Right ventricle myocardium inferior (tissue), 1 donor: Measurements from ENCODE around the gene OVOL2. TPM values are rescaled to one million over a fixed set of nuclear protein-coding genes. Genes with fewer than 3 reads are reported as not detected.
"Not testable (repeated sequence)": the region's sequence is repeated elsewhere in the genome, so short reads cannot be mapped to it uniquely, and the experiment has no call there.

Source experiments
- ATAC-seq: fragments of 200-7000 bp; cut with Tn5 transposase; one replicate; pipeline ENCODE4 v1.9.1; 2020; ENCODE audit warnings: mild to moderate bottlenecking, moderate library complexity
- DNase-seq: peaks from one replicate; pipeline ENCODE4 v3.0.0; 2021; ENCODE audit errors: missing footprints
- intact Hi-C: fragments of 100-400 bp; cut with DNase I; formaldehyde crosslinking; loops from one replicate; pipeline ENCODE4 v1.11.0; 2022
- total RNA-seq: library from RNA; stranded (reverse); fragmentation: NEBNext Ultra II Directional; extraction: Animal tissue kit (Norgen Biotek cat#: 25700); gene quantifications from one replicate; pipeline ENCODE4 v1.2.1, GENCODE V29; 2021
- donor health status: DM: no; HTN: yes; CAD: no; lungs with severe emphysema.

The OVOL2 gene
- total RNA-seq, 1 donor from 2014 or later: not detected

DNA sequence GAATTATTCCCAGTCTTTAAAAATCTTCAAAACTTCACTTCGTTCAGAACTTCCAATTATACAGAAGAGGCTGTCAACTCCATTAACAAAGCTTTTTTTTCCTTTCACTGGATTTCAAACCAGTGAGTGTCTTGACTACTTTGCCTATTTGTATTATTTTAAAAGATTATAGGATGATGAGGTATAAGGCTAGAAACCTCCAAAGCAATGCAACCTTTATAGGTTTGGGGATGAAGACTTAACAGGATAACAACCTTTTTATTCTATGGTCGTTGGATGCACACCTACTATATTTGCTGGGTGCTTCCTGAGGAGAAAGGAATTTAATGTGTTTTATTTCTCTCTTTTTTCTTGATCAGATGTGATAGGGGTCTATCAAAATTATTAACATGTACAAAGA, 1.9 kb upstream of the OVOL2 start:
- no peak for ATAC-seq
- DNase-seq: no peak
- intact Hi-C loops: no loop called here

GRCh38 chr20:18058661-18059467, 1.1 kb upstream of the OVOL2 start:
- DNase-seq (no peak), ATAC-seq (no peak)
- intact Hi-C loops: no loop called here

DNA sequence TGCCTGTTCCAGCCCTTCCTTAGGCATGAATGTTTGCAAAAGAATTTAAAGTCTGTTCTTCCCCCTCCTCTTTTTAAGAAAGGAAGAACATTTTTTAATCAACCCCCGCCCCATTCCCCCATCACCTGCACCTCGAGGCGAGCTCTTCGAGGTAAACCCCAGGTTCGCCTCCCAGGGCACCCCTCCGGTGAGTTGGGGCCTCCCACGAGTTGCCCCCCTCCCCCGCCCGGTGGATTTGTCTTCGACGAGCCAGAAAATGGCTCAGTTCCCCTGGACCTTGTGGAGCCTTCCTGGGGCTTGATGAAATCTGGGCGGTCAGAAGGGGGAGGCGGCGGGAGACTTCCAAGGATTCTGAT, 256 bp upstream of the OVOL2 start:
- ATAC-seq (no peak), DNase-seq (no peak)
- intact Hi-C loops: no loop called here

DNA sequence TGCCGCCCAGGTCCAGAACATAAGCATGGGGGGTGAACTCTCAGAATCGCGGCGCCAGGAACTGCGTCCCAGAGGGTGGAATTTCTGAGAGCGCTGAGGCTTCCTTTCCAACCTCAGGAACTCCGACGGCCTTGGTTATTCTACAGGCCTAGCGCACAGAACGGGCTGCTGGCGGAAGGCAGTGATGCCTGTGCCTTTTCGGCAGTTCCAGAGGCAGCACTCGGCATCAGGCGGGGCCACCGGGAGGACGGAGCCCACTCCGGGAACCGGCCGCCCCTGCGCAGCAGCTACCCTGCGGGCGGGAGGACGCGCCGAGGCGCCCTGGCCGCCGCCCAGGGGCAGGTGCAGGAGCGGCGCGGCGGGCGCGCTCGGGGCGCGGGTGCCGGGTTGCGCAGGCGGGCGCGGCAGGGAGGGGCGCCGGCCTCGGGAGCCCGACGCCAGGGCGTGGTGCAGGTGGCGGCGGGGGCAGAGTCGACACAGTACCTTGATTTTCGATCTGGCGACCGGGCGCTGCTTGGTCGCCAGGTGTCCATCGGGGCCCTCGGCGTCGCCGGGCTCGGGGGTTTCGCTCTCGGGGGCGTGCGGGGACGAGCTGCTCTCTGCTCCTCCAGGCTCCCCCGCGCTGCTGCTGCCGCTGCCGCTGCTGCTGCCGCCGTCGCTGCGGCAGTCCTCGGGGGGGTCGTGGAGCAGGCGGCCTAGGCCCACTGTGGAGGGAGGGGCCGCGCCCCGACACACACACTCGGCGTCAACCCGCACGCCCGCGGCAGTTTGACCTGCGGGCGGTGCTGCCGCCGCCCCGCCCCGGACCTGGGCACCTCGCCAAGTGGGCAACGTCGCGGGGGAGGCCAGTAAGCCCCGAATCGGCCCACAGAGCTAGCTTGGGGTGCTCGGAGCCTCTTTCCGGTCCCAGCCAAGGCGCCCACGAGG, 1.3 kb downstream of the OVOL2 start:
- ATAC-seq (no peak), DNase-seq (no peak)
- intact Hi-C loops: no loop called here

DNA sequence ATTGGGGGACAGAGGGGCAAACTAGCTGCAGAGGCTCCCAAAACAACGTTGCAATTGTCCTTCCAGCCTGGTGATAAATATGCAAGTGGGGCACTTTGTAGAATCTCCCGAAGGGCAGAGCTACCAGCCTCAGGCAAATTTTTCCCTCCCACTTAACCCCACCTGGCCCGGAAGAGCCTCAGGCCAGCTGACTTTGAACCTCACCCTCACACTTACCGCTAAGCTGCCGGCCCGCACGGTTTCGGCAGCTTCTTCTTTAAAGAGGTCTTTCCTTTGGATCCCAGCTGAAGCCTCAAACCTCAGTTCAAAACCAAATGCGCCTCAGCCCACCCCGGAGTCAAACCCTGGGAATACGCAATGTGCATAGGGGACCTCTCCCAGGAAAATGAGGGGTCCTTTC, 2.5 kb downstream of the OVOL2 start:
- ATAC-seq (no peak), DNase-seq (no peak)
- intact Hi-C loops: no loop called here

DNA sequence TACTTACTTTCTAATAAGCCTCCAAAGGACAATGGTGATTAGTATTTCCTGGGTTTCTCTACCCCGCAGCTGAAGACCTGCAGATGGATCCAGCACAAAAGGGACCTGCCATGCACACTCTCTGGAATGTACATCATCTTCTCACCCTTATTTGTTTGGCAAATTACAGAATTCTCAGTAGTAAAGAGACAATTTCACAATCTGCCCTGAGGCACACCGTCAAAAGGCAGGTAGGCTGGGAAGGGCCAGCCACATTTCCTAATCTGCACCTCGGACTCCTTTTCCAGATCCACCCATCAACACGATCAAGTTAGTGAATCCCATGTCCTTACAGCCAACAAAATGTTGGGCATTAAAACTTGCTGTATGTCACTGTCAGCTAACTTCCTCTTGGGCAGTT, 4.9 kb downstream of the OVOL2 start:
- no peak for ATAC-seq
- intact Hi-C loops: no loop called here
- no peak for DNase-seq

GRCh38 chr20:18050628-18051027, 7.1 kb downstream of the OVOL2 start:
- DNase-seq (no peak), ATAC-seq (no peak)
- intact Hi-C loops: no loop called here

GRCh38 chr20:18048176-18048575, 9.5 kb downstream of the OVOL2 start:
- DNase-seq (no peak), ATAC-seq (no peak)
- intact Hi-C loops: no loop called here

DNA sequence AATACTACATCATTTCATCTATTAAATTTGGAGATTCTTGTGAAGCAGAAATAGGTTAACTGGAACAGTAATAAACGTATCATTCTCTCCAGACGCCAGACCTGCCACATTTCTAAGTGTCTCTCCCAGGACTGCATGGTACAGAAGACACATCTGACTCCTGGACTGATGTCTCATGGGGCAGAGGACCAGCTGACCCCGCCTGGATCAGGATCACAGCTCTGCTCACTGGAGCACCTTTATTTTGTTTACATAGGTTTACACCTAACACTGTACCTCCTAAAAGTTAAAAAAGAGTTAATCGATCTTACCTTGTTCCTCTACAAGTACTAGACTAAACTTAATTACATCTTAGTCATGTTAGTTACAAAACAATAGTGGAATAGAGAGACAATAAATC, 11.2 kb downstream of the OVOL2 start:
- intact Hi-C loops: no loop called here
- DNase-seq (no peak), ATAC-seq (no peak)

- ATAC-seq: no peak
- intact Hi-C loops: no loop called here
- DNase-seq: no peak
Measured at GRCh38 chr20:18042229-18042628, 15.5 kb downstream of the OVOL2 start.

- peak; percentile 33 for DNase-seq
- intact Hi-C loops: no loop called here
- ATAC-seq: no peak
Measured at GRCh38 chr20:18041462-18041861, 16.3 kb downstream of the OVOL2 start.

GRCh38 chr20:18039063-18039462, 18.7 kb downstream of the OVOL2 start:
- ATAC-seq (no peak), DNase-seq (no peak)
- intact Hi-C loops: no loop called here

DNA sequence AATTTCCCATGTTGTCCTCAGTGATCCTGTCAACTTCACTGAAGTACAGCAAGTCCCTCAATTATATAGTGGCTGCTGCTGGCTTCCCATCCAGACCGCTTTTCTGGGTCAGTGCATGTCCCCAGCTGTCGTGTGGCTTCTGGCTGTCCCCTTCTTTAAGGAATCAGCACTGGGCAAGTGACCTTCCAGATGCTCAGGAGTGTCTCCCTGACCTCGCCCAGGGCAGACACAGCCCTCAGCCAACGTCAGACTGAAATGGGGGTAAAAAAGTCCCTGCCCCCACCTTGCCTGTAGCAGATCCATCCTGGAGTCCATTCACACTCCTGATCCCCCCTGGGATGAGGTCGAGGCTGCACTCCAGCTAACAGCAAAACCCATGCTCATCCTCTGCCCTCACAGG, 23.7 kb downstream of the OVOL2 start:
- intact Hi-C loops: no loop called here
- DNase-seq (no peak), ATAC-seq (no peak)

DNA sequence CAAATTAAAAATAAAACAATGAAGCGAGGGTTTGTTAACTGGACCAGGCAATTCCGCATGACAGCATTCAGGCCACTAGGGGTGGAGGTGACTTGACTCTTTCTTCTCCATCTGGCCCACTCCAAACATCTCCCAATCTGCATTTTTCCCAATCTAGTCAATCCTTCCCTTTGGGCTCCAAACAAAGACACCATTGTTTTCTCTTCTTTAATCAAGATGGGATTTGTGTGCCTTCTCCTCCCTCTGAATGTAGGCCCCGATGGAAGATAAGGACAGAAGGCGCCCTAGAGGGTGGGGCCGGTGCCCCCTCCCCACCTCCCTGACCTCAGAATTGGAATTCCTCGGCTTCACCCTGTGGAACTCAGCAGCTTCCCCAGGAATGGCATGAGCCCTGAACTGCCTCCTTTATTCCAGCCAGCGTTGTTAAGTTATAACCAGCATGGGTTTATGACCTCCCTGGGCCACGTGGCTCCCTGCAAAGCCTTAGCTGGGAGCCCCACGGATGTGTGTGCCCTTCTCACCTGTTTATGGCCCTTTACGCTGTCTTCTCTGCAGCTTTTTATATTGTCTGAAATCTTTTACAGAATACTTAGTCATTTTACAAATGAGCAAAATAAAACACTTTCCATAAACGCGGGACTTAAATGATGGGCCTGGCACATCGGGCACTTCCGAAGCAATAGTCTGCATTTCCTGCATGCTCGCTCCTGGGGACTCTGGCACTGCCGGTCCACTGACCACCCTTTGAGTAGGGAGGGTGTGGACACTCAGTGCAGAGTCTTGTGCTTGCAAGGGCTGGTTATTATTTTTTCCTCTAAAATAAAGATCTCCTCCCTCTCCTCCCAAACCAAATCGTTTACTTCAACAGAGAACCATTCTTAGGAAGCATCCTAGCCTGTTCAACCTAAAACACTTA, 24.5 kb downstream of the OVOL2 start:
- intact Hi-C loops: no loop called here
- ATAC-seq (no peak), DNase-seq (no peak)

- no peak for DNase-seq
- intact Hi-C loops: no loop called here
- no peak for ATAC-seq
Measured at GRCh38 chr20:18031888-18032509, 25.7 kb downstream of the OVOL2 start.

- intact Hi-C loops: no loop called here
- ATAC-seq: no peak
- peak; percentile 49 for DNase-seq
Measured at GRCh38 chr20:18031050-18031449, 26.7 kb downstream of the OVOL2 start.

GRCh38 chr20:18030020-18030419, 27.7 kb downstream of the OVOL2 start:
- DNase-seq (no peak), ATAC-seq (no peak)
- intact Hi-C loops: no loop called here

GRCh38 chr20:18027011-18027410, 30.7 kb downstream of the OVOL2 start:
- DNase-seq, intact Hi-C loops, ATAC-seq: not testable (repeated sequence)
